HCT116 (cell line): ENCODE measurements around the gene TRPM5. TPM values are rescaled to one million over a fixed set of nuclear protein-coding genes. Genes with fewer than 3 reads are reported as not detected.

Source experiments
- ATAC-seq: fragments of 200-7000 bp; cut with Tn5 transposase; 2 replicates; pipeline ENCODE4 v1.9.1; 2020; ENCODE audit warnings: mild to moderate bottlenecking, moderate library complexity
- BruUV-seq: library from RNA; stranded (reverse); fragments of 400-500 nt; replicated peaks from 2 replicates; lab custom pipeline; 2021; lab: Mats Ljungman, UMichigan
- CTCF ChIA-PET: fragments of 300-600 bp; sonication (Branson Sonifier 250); formaldehyde crosslinking; loops from one replicate; lab custom pipeline; 2021; ENCODE audit warnings: antibody characterized with exemption; lab: Charles Lee
- POLR2A ChIA-PET: fragments of 300-600, 350-600 bp; sonication (Branson Sonifier 250); formaldehyde crosslinking; loops from one replicate; lab custom pipeline; 2021; ENCODE audit warnings: antibody characterized with exemption; lab: Charles Lee
- RAD21 ChIA-PET, 2 experiments: fragments of 300-600 bp; sonication (Branson Sonifier 250); formaldehyde crosslinking; loops; one replicate each; lab custom pipeline; 2023; ENCODE audit warnings: low total read pairs in 2 of 2; ENCODE audit not compliant: uncharacterized antibody in 2 of 2, unreplicated experiment in 2 of 2, low non-redundant PET in 1 of 2; lab: Charles Lee
- DNase-seq: peaks from one replicate; pipeline ENCODE4 v3.0.0-alpha.2; 2010; ENCODE audit warnings: low read depth, low spot score
- H2AFZ ChIP-seq: fragments of 200-600 bp; shearing (Covaris generic), sonication (generic); 2 replicates; pipeline ENCODE4 v1.6.1; 2017; ENCODE audit warnings: low read depth, mixed run types, mixed read lengths, antibody characterized with exemption, low read length; ENCODE audit not compliant: poor library complexity, severe bottlenecking
- H3K27ac ChIP-seq: 2 replicates; pipeline ENCODE4 v1.5.1; 2012; ENCODE audit warnings: low read depth, low read length
- H3K27me3 ChIP-seq: fragments of 200-600 bp; sonication (generic); 2 replicates; pipeline ENCODE4 v1.6.1; 2016; ENCODE audit warnings: mixed run types, low read length, mixed read lengths; ENCODE audit not compliant: insufficient read depth
- H3K36me3 ChIP-seq, 2 experiments: fragments of 200-500 bp in 1 of 2; fragments of 200-600 bp in 1 of 2; sonication (Bioruptor generic) in 1 of 2; sonication (generic) in 1 of 2; 2 replicates each; pipeline versions ENCODE4 v1.5.1 to v1.6.1; 2014 to 2016; ENCODE audit warnings: low read length in 2 of 2, inconsistent platforms in 1 of 2, mixed read lengths in 1 of 2, mixed run types in 1 of 2; ENCODE audit not compliant: insufficient read depth in 2 of 2, control insufficient read depth in 1 of 2
- H3K4me1 ChIP-seq, 2 experiments: fragments of 200-600 bp in 1 of 2; sonication (generic) in 1 of 2; 2 replicates each; pipeline versions ENCODE4 v1.5.1 to v1.6.1; 2012 to 2017; ENCODE audit warnings: low read length in 2 of 2, inconsistent platforms in 1 of 2, mild to moderate bottlenecking in 1 of 2, mixed read lengths in 1 of 2, mixed run types in 1 of 2, moderate library complexity in 1 of 2; ENCODE audit not compliant: insufficient read depth in 2 of 2, control insufficient read depth in 1 of 2
- H3K4me2 ChIP-seq: fragments of 200-600 bp; sonication (generic); 2 replicates; pipeline ENCODE4 v1.6.1; 2017; ENCODE audit warnings: mixed run types, low read length, mixed read lengths
- H3K4me3 ChIP-seq, 2 experiments: fragments of 200-600 bp in 1 of 2; sonication (generic) in 1 of 2; replicated peaks in 1 of 2; 2 replicates each; pipeline ENCODE4 v1.5.1; 2011 to 2016; ENCODE audit warnings: low read length in 2 of 2, control low read depth in 1 of 2, low read depth in 1 of 2, mild to moderate bottlenecking in 1 of 2, mixed read lengths in 1 of 2, mixed run types in 1 of 2
- H3K79me2 ChIP-seq: fragments of 200-600 bp; sonication (generic); 2 replicates; pipeline ENCODE4 v1.6.1; 2017; ENCODE audit warnings: mild to moderate bottlenecking, mixed run types, low read length, moderate library complexity, mixed read lengths; ENCODE audit not compliant: insufficient read depth
- H3K9ac ChIP-seq: fragments of 200-600 bp; sonication (generic); 2 replicates; pipeline ENCODE4 v1.6.1; 2016; ENCODE audit warnings: low read length, mixed read lengths
- H3K9me2 ChIP-seq: fragments of 200-600 bp; sonication (generic), shearing (Covaris generic); 2 replicates; pipeline ENCODE4 v1.6.1; 2017; ENCODE audit warnings: mixed run types, mild to moderate bottlenecking, moderate library complexity; ENCODE audit not compliant: insufficient read depth
- H3K9me3 ChIP-seq, 2 experiments: fragments of 200-500 bp in 1 of 2; fragments of 200-600 bp in 1 of 2; sonication (Bioruptor generic) in 1 of 2; sonication (generic) in 1 of 2; 2 replicates each; pipeline ENCODE4 v1.6.1; 2014 to 2017; ENCODE audit warnings: low read length in 2 of 2, mixed read lengths in 2 of 2, inconsistent platforms in 1 of 2, low read depth in 1 of 2, mild to moderate bottlenecking in 1 of 2, mixed run types in 1 of 2, moderate library complexity in 1 of 2; ENCODE audit not compliant: control insufficient read depth in 1 of 2, insufficient read depth in 1 of 2
- H4K20me1 ChIP-seq: fragments of 200-600 bp; sonication (generic), shearing (Covaris generic); 2 replicates; pipeline ENCODE4 v1.6.1; 2017; ENCODE audit warnings: mixed run types, mild to moderate bottlenecking, moderate library complexity; ENCODE audit not compliant: insufficient read depth
- ATF3 ChIP-seq: IDR thresholded peaks from 2 replicates; pipeline ENCODE4 v1.6.1; 2012
- CEBPB ChIP-seq: IDR thresholded peaks from 2 replicates; pipeline ENCODE4 v1.6.1; 2012; ENCODE audit warnings: low read depth
- CTCF ChIP-seq, 3 experiments: fragments of 200-600 bp in 1 of 3; sonication (generic) in 1 of 3; IDR thresholded peaks in 2 of 3; conservative IDR thresholded peaks in 1 of 3; 2 replicates each; pipeline ENCODE4 v1.5.1; 2012 to 2017; ENCODE audit warnings: low read depth in 2 of 3, low read length in 2 of 3, antibody characterized with exemption in 1 of 3, borderline replicate concordance in 1 of 3, control low read depth in 1 of 3, mild to moderate bottlenecking in 1 of 3, mixed read lengths in 1 of 3, mixed run types in 1 of 3, moderate library complexity in 1 of 3; ENCODE audit not compliant: insufficient read depth in 1 of 3
- EGR1 ChIP-seq: IDR thresholded peaks from 2 replicates; pipeline ENCODE4 v1.6.1; 2012; ENCODE audit warnings: low read depth
- ELF1 ChIP-seq: IDR thresholded peaks from 2 replicates; pipeline ENCODE4 v1.6.1; 2012; ENCODE audit warnings: low read depth, borderline replicate concordance
- EZH2 ChIP-seq: fragments of 200-600 bp; sonication (generic); IDR thresholded peaks from 2 replicates; pipeline ENCODE4 v1.6.1; 2017; ENCODE audit warnings: antibody characterized with exemption, mixed run types
- EZH2phosphoT487 ChIP-seq: fragments of 200-600 bp; IDR thresholded peaks from 2 replicates; pipeline ENCODE4 v1.6.1; 2018; ENCODE audit warnings: antibody characterized with exemption, borderline replicate concordance
- JUND ChIP-seq: IDR thresholded peaks from 2 replicates; pipeline ENCODE4 v1.6.1; 2012
- MAX ChIP-seq: IDR thresholded peaks from 2 replicates; pipeline ENCODE4 v1.6.1; 2012
- POLR2A ChIP-seq: IDR thresholded peaks from 2 replicates; pipeline ENCODE4 v1.7.0; 2011; ENCODE audit warnings: borderline replicate concordance; ENCODE audit not compliant: insufficient read depth, insufficient read length; ENCODE audit errors: extremely low read depth
- POLR2AphosphoS5 ChIP-seq: IDR thresholded peaks from 2 replicates; pipeline ENCODE4 v1.6.1; 2011; ENCODE audit warnings: mild to moderate bottlenecking, low read depth, low read length, moderate library complexity
- SIN3A ChIP-seq: IDR thresholded peaks from 2 replicates; pipeline ENCODE4 v1.6.1; 2012; ENCODE audit warnings: low read depth
- SP1 ChIP-seq: IDR thresholded peaks from 2 replicates; pipeline ENCODE4 v1.6.1; 2012; ENCODE audit warnings: low read depth
- YY1 ChIP-seq: IDR thresholded peaks from 2 replicates; pipeline ENCODE4 v1.6.1; 2011; ENCODE audit warnings: low read length, low read depth, moderate library complexity, mild to moderate bottlenecking; ENCODE audit not compliant: insufficient replicate concordance; ENCODE audit errors: extremely low read depth
- ZFX ChIP-seq: fragments of 450-650 bp; IDR thresholded peaks from 2 replicates; pipeline ENCODE4 v1.6.1; 2017
- ZNF274 ChIP-seq: fragments of 200-500 bp; sonication (Bioruptor generic); IDR thresholded peaks from 2 replicates; pipeline ENCODE4 v1.6.1; 2014; ENCODE audit warnings: mild to moderate bottlenecking, low read depth, low read length, inconsistent platforms
- intact Hi-C: fragments of 100-400 bp; cut with micrococcal nuclease; formaldehyde crosslinking; loops from 2 replicates; pipeline ENCODE4 v1.10.0; 2022
- total RNA-seq: library from RNA; stranded (reverse); gene quantifications from one replicate; pipeline ENCODE4 v1.2.1, GENCODE V29; 2021; ENCODE audit not compliant: unreplicated experiment
- TF ChIP-seq, protein P1 (sequence below): IDR thresholded peaks from 2 replicates; pipeline ENCODE4 v1.6.1; 2012; ENCODE audit warnings: low read depth
- TF ChIP-seq, protein P2 (sequence below): IDR thresholded peaks from 2 replicates; pipeline ENCODE4 v1.6.1; 2011; ENCODE audit warnings: mild to moderate bottlenecking, low read length, moderate library complexity; ENCODE audit not compliant: insufficient replicate concordance; ENCODE audit errors: extremely low read depth

Gene TRPM5
- total RNA-seq, 1 experiment from 2014 or later, result 0.07 TPM

DNA sequence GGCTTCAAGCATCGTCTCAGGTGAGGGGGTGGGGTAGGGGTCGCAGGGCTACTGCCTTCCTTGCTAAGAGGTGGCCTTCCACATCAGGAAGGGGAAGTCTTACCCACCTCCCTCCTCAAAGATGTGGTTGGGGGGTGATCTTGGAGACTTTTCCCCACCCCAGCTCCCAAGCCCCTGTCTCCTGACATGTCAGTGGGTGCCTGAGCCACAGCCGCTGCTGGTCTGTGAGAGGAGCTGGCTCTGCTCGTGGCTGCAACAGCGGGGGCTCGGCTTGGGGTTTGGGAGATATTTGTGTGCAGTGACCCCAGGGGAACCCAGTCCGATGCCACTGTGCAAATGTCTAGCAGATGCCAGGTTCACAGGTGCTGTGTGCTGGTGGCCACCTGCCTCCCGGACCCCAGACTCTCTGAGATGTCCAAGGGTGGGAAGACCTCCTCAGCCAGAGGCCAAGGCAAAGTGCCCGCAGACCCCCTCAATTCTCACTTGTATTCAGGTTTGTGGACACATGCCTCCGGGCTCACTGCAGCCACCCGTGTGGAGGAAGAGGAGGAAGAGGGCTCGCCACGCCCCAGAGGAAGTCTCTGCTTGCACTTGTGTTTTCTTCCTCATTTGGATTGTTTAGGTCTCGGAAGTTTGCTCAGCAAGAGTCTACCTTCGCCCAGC lies 2.4 kb upstream of the TRPM5 start:
- Histone ChIP-seq H3K4me3 (no peak overlapping the region), H3K4me1 (peaks cover 13 to 21% of the 10 kb centered on the region in 2 experiments), H3K36me3 (no peaks in the 10 kb centered on the region), H3K4me2 (peak overlapping the region; percentile 96; the same call in 1 of the 2 replicates), H3K27me3 (peaks cover 16% of the 10 kb centered on the region; the same call in 1 of the 2 replicates), H3K27ac (no peak overlapping the region; the same call in 1 of the 2 replicates), H4K20me1 (no peaks in the 10 kb centered on the region), H3K9ac (no peak overlapping the region), H3K9me3 (no peaks in the 10 kb centered on the region), H3K9me2 (no peaks in the 10 kb centered on the region), H3K79me2 (no peaks in the 10 kb centered on the region), H2AFZ (no peak overlapping the region)
- ChIA-PET POLR2A (no interaction called here), CTCF (no interaction called here), RAD21 (no interaction called here)
- no peak for ATAC-seq
- no peak for DNase-seq
- intact Hi-C loops, result no loop called here
- TF ChIP-seq ATF3 (no peak), ZFX (no peak), CEBPB (no peak), ZNF274 (no peak), ELF1 (no peak), POLR2AphosphoS5 (no peak), EGR1 (no peak), SP1 (no peak), EZH2 (no peak), POLR2A (no peak), JUND (no peak), SIN3A (no peak), CTCF (IDR thresholded peaks at IDR 0.05 in 2 of 3, conservative IDR thresholded peaks at IDR 0.05 in 1 of 3; ENCODE audit: borderline replicate concordance in 1 of 3, insufficient read depth in 1 of 3, low read depth in 2 of 3, low read length in 2 of 3) (no peak), MAX (no peak), YY1 (no peak), EZH2phosphoT487 (no peak)
- TF ChIP-seq, protein P1, sequence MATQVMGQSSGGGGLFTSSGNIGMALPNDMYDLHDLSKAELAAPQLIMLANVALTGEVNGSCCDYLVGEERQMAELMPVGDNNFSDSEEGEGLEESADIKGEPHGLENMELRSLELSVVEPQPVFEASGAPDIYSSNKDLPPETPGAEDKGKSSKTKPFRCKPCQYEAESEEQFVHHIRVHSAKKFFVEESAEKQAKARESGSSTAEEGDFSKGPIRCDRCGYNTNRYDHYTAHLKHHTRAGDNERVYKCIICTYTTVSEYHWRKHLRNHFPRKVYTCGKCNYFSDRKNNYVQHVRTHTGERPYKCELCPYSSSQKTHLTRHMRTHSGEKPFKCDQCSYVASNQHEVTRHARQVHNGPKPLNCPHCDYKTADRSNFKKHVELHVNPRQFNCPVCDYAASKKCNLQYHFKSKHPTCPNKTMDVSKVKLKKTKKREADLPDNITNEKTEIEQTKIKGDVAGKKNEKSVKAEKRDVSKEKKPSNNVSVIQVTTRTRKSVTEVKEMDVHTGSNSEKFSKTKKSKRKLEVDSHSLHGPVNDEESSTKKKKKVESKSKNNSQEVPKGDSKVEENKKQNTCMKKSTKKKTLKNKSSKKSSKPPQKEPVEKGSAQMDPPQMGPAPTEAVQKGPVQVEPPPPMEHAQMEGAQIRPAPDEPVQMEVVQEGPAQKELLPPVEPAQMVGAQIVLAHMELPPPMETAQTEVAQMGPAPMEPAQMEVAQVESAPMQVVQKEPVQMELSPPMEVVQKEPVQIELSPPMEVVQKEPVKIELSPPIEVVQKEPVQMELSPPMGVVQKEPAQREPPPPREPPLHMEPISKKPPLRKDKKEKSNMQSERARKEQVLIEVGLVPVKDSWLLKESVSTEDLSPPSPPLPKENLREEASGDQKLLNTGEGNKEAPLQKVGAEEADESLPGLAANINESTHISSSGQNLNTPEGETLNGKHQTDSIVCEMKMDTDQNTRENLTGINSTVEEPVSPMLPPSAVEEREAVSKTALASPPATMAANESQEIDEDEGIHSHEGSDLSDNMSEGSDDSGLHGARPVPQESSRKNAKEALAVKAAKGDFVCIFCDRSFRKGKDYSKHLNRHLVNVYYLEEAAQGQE, result no peak
- TF ChIP-seq, protein P2, sequence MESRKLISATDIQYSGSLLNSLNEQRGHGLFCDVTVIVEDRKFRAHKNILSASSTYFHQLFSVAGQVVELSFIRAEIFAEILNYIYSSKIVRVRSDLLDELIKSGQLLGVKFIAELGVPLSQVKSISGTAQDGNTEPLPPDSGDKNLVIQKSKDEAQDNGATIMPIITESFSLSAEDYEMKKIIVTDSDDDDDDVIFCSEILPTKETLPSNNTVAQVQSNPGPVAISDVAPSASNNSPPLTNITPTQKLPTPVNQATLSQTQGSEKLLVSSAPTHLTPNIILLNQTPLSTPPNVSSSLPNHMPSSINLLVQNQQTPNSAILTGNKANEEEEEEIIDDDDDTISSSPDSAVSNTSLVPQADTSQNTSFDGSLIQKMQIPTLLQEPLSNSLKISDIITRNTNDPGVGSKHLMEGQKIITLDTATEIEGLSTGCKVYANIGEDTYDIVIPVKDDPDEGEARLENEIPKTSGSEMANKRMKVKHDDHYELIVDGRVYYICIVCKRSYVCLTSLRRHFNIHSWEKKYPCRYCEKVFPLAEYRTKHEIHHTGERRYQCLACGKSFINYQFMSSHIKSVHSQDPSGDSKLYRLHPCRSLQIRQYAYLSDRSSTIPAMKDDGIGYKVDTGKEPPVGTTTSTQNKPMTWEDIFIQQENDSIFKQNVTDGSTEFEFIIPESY, result no peak
- no TSS peak for BruUV-seq
